ENCODE measurements around the gene UROC1.

The UROC1 gene

GRCh38 chr3:126552688-126553283 lies 35.2 kb upstream of the UROC1 start:
- DNase-seq (ENCODE audit: insufficient read length) (no peak), FAIRE-seq (no peak)
- TF ChIP-seq POLR2A (IDR thresholded peaks at IDR 0.05; ENCODE audit: low read depth, low read length) (no peak), TAF1 (IDR thresholded peaks at IDR 0.05; ENCODE audit: borderline replicate concordance, low read depth, low read length) (no peak), POLR2AphosphoS5 (IDR thresholded peaks at IDR 0.05; ENCODE audit: low read depth, low read length) (no peak)

DNA sequence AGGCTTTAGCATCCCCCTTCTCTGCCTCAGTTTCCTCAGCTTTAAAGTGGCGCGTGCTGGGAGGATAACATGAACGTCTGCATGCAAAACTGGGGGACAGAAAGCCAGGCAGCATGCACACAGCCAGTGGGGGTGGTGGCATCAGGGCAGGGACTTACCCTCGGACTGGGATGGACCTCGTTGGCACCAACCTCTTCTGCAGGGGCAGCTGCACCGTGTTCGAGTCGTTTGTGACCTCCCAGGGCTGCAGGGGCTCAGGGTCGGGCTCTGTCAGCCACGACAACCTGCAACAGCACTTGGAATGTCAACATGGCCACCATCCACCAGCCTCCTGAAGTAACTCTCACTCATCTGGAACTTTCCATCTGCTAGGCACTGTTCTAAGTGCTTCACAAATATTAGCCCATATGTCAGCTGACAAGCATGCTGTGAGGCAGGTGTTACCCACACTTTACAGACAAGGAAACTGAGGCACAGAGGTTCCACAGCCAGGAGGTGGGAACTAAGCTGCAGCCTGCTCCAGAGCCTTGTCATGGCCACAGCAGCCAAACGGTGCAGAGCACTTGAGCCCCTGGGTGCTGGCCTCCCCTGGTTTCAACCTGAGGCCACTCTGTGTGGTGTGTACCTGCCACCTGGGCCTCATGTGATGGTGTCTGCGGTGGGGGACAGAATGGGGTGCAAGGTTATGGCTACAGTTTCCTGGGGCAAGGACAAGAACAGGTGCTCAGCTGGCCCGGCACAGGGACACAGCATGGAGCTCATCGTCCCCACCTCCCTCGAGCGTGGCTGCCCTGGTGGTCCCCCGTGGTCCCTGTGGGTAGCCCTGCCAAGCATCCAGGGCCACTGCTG lies 34.5 kb upstream of the UROC1 start:
- DNase-seq (ENCODE audit: insufficient read length) (no peak), FAIRE-seq (no peak)
- no peak for TF ChIP-seq TAF1 (IDR thresholded peaks at IDR 0.05; ENCODE audit: borderline replicate concordance, low read depth, low read length)
- no peak for TF ChIP-seq POLR2AphosphoS5 (IDR thresholded peaks at IDR 0.05; ENCODE audit: low read depth, low read length)
- TF ChIP-seq POLR2A (IDR thresholded peaks at IDR 0.05; ENCODE audit: low read depth, low read length), result no peak

DNA sequence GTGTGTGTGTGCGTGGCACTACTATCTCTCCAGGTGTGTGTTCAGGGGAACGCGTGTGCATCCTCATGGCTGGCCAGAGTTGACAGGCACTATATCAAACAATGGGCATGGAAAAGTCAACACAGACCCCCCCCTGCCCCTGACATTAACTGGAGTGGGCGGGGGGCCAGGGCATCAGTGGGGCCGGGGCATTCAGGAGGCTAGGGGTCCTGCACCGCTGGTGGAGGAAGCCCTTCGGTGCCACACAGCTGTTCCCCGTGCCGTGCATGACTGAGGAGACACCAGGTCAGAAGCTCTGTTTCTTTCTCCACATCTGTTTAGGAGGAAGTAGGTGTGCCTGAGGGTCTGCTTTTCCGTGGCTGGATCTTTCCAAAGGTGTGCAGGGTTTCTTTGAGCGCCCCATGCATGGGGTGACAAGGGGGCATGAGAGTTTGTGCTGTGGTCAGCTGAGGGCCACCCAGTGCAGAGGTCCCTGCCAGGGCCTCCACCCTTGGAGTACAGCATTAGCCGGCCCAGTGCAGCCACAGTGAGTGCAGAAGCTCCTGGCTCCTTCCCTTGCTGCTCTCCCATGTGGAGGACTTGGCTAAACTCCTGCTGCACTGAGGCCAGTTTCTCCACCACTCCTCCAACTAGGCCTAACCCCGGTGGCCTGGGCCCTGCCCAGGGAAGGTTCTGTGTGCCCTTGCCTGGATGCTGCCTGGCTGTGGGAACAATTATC lies 33.7 kb upstream of the UROC1 start:
- FAIRE-seq, result no peak
- no peak for TF ChIP-seq POLR2A (IDR thresholded peaks at IDR 0.05; ENCODE audit: low read depth, low read length)
- TF ChIP-seq TAF1 (IDR thresholded peaks at IDR 0.05; ENCODE audit: borderline replicate concordance, low read depth, low read length), result no peak
- TF ChIP-seq POLR2AphosphoS5 (IDR thresholded peaks at IDR 0.05; ENCODE audit: low read depth, low read length), result no peak
- no peak for DNase-seq (ENCODE audit: insufficient read length)

DNA sequence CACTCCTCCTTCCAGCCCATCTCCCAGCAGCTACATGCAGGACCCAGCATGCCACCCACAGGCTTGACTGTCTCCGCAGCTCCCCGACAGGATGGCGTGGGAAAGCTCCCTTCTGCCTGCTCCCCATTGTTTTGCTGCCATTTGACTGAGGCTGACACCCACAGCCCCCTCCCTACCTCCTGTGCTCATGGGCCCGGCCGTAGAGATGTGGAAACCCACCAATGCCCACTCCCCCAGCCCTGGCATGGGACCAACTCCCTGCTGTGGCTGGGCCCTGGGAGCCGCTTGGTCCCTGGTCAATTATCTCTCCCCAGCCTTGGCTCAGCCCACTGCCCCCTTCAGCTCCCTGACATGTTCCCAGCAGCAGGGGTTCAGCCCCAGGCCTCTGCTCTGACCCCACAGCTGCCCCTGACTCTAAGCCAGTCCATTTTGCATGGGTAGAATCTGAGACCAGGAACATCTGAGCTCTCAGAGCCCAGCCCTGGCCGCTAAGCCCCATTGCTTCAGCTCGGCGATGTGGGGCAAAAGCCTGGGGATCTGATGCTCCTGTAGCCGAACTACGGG lies 33.0 kb upstream of the UROC1 start:
- DNase-seq (ENCODE audit: insufficient read length), result no peak
- TF ChIP-seq POLR2AphosphoS5 (IDR thresholded peaks at IDR 0.05; ENCODE audit: low read depth, low read length), result no peak
- no peak for TF ChIP-seq POLR2A (IDR thresholded peaks at IDR 0.05; ENCODE audit: low read depth, low read length)
- TF ChIP-seq TAF1 (IDR thresholded peaks at IDR 0.05; ENCODE audit: borderline replicate concordance, low read depth, low read length), result no peak
- no peak for FAIRE-seq

DNA sequence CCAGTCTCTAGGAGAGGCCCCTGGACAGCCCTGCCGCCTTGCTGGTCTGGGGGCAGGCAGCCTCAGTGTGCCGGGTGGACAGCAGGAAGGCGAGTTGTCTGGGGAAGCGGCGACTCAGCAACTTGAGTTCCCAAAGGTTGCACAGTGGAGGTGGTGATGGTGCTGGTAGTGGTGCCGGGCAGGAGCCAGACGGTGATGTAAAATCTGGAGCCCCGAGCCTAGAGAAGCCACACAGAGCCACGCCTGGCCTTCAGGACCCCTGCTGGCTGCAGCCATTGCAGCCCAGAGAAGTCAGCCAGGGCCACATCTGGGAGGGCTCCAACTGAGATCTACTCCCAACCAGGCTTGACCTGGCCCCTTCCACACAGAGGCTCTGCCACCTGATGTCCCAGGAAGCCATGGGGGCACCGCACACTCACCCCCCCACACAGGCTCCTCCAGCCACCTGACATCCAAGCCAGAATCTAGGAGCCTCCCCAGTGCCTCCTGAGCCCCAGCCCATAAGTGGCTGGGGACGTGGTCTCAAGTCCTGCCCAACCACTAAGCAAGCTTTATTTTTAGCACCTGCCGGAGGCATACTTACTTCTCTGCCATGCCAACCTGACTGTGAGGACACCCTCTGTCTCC lies 32.4 kb upstream of the UROC1 start:
- no peak for FAIRE-seq
- DNase-seq (ENCODE audit: insufficient read length), result no peak
- TF ChIP-seq TAF1 (IDR thresholded peaks at IDR 0.05; ENCODE audit: borderline replicate concordance, low read depth, low read length), result no peak
- TF ChIP-seq POLR2AphosphoS5 (IDR thresholded peaks at IDR 0.05; ENCODE audit: low read depth, low read length), result no peak
- TF ChIP-seq POLR2A (IDR thresholded peaks at IDR 0.05; ENCODE audit: low read depth, low read length), result no peak

- TF ChIP-seq TAF1 (IDR thresholded peaks at IDR 0.05; ENCODE audit: borderline replicate concordance, low read depth, low read length) (no peak), POLR2AphosphoS5 (IDR thresholded peaks at IDR 0.05; ENCODE audit: low read depth, low read length) (no peak), POLR2A (IDR thresholded peaks at IDR 0.05; ENCODE audit: low read depth, low read length) (no peak)
- FAIRE-seq, result no peak
- no peak for DNase-seq (ENCODE audit: insufficient read length)
These were observed 31.2 kb upstream of the UROC1 start for GRCh38 chr3:126548556-126549466.

DNA sequence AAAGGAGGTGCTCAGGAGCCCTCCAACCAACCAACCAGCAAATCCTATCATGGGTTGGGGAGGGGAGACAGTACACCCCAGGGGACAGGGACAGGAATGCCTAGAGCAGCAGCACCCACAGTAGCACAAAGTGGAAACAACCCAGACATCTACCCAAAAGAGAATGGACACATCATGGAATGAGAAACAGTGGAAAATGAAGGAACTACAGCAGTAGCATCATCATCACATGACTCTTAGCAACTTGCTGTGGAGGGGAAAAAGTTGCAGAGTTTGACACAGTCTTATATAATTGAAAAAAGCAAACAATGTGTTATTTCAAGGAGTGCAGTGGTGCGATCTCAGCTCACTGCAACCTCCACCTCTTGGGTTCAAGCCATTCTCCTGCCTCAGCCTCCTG lies 30.1 kb upstream of the UROC1 start:
- TF ChIP-seq POLR2AphosphoS5 (IDR thresholded peaks at IDR 0.05; ENCODE audit: low read depth, low read length) (no peak), POLR2A (IDR thresholded peaks at IDR 0.05; ENCODE audit: low read depth, low read length) (no peak)
- FAIRE-seq (no peak), DNase-seq (ENCODE audit: insufficient read length) (no peak)

- DNase-seq (ENCODE audit: insufficient read length), result no peak
- TF ChIP-seq POLR2A (IDR thresholded peaks at IDR 0.05; ENCODE audit: low read depth, low read length) (no peak), TAF1 (IDR thresholded peaks at IDR 0.05; ENCODE audit: borderline replicate concordance, low read depth, low read length) (no peak), POLR2AphosphoS5 (IDR thresholded peaks at IDR 0.05; ENCODE audit: low read depth, low read length) (no peak)
- no peak for FAIRE-seq
These were observed 29.1 kb upstream of the UROC1 start for GRCh38 chr3:126546549-126547239.

GRCh38 chr3:126546013-126546412 lies 28.4 kb upstream of the UROC1 start:
- TF ChIP-seq TAF1 (IDR thresholded peaks at IDR 0.05; ENCODE audit: borderline replicate concordance, low read depth, low read length), result no peak
- FAIRE-seq (no peak), DNase-seq (ENCODE audit: insufficient read length) (no peak)

GRCh38 chr3:126545544-126545943 lies 28.0 kb upstream of the UROC1 start:
- no peak for FAIRE-seq
- TF ChIP-seq TAF1 (IDR thresholded peaks at IDR 0.05; ENCODE audit: borderline replicate concordance, low read depth, low read length) (no peak), POLR2AphosphoS5 (IDR thresholded peaks at IDR 0.05; ENCODE audit: low read depth, low read length) (no peak), POLR2A (IDR thresholded peaks at IDR 0.05; ENCODE audit: low read depth, low read length) (no peak)
- DNase-seq (ENCODE audit: insufficient read length), result no peak
